DOHH2 (cell line): ENCODE measurements around the gene TMEM259.

Source experiments
- CTCF ChIP-seq: fragments of 200-600 bp; sonication (generic); IDR thresholded peaks from one replicate; pipeline ENCODE4 v1.5.1; 2014; ENCODE audit warnings: antibody characterized with exemption, mild to moderate bottlenecking, low read depth, low read length; ENCODE audit not compliant: poor library complexity, severe bottlenecking
- EZH2phosphoT487 ChIP-seq: fragments of 200-600 bp; sonication (generic); IDR thresholded peaks from 2 replicates; pipeline ENCODE4 v1.6.1; 2017; ENCODE audit warnings: borderline replicate concordance, mild to moderate bottlenecking, antibody characterized with exemption, low read length, moderate library complexity, mixed read lengths

- no peak for TF ChIP-seq CTCF
- TF ChIP-seq EZH2phosphoT487: no peak
These were observed 60.9 kb downstream of the TMEM259 start for GRCh38 chr19:960020-960419.
